OCI-LY7 (cell line): ENCODE results near the gene DPEP3. TPM values are rescaled to one million over a fixed set of nuclear protein-coding genes. Genes with fewer than 3 reads are reported as not detected.

ENCODE experiments used
- BruUV-seq: library from RNA; stranded (reverse); fragments of 400-500 nt; replicated peaks from 2 replicates; lab custom pipeline; 2021; lab: Mats Ljungman, UMichigan
- CTCF ChIA-PET: fragments of 300-600 bp; sonication (Branson Sonifier 250); formaldehyde crosslinking; loops from one replicate; lab custom pipeline; 2022; ENCODE audit warnings: antibody characterized with exemption; ENCODE audit not compliant: unreplicated experiment; lab: Charles Lee
- POLR2A ChIA-PET: fragments of 300-600 bp; sonication (Branson Sonifier 250); formaldehyde crosslinking; loops from one replicate; lab custom pipeline; 2022; ENCODE audit warnings: antibody characterized with exemption; lab: Charles Lee
- DNase-seq: peaks from one replicate; pipeline ENCODE4 v3.0.0-alpha.2; 2015; ENCODE audit warnings: low spot score
- H2AFZ ChIP-seq: fragments of 200-600 bp; sonication (generic), shearing (Covaris generic); 2 replicates; pipeline ENCODE4 v1.6.1; 2014; ENCODE audit warnings: mild to moderate bottlenecking, antibody characterized with exemption, low read length, moderate library complexity
- H3K27ac ChIP-seq: fragments of 200-600 bp; sonication (generic); 2 replicates; pipeline ENCODE4 v1.5.1; 2014; ENCODE audit warnings: mixed run types, low read depth, mild to moderate bottlenecking, moderate library complexity, low read length, inconsistent platforms; ENCODE audit not compliant: poor library complexity, severe bottlenecking
- H3K36me3 ChIP-seq: fragments of 200-600 bp; sonication (generic); 2 replicates; pipeline ENCODE4 v1.6.1; 2014; ENCODE audit warnings: mild to moderate bottlenecking, antibody characterized with exemption, low read length, moderate library complexity, mixed read lengths; ENCODE audit not compliant: insufficient read depth
- H3K4me1 ChIP-seq: fragments of 200-600 bp; sonication (generic); 2 replicates; pipeline ENCODE4 v1.5.1; 2014; ENCODE audit warnings: mild to moderate bottlenecking, low read length; ENCODE audit not compliant: insufficient read depth, poor library complexity, severe bottlenecking
- H3K4me2 ChIP-seq: fragments of 200-600 bp; sonication (generic); 2 replicates; pipeline ENCODE4 v1.6.1; 2014; ENCODE audit warnings: mild to moderate bottlenecking, low read length
- H3K4me3 ChIP-seq: fragments of 200-600 bp; sonication (generic); 2 replicates; pipeline ENCODE4 v1.5.1; 2014; ENCODE audit warnings: mild to moderate bottlenecking, low read depth, low read length; ENCODE audit not compliant: poor library complexity, severe bottlenecking
- H3K79me2 ChIP-seq: fragments of 200-600 bp; sonication (generic); 2 replicates; pipeline ENCODE4 v1.6.1; 2016; ENCODE audit warnings: low read depth, mild to moderate bottlenecking, low read length, moderate library complexity, mixed read lengths; ENCODE audit not compliant: insufficient read depth
- H3K9me2 ChIP-seq: fragments of 200-600 bp; sonication (generic); 2 replicates; pipeline ENCODE4 v1.6.1; 2016; ENCODE audit warnings: mild to moderate bottlenecking, low read length, mixed read lengths; ENCODE audit not compliant: insufficient read depth
- H3K9me3 ChIP-seq: fragments of 200-600 bp; sonication (generic); 2 replicates; pipeline ENCODE4 v1.6.1; 2014; ENCODE audit warnings: mild to moderate bottlenecking, mixed run types, low read length, mixed read lengths
- H4K20me1 ChIP-seq: fragments of 200-600 bp; sonication (generic); 2 replicates; pipeline ENCODE4 v1.6.1; 2014; ENCODE audit warnings: mild to moderate bottlenecking, antibody characterized with exemption, low read length, moderate library complexity, mixed read lengths; ENCODE audit not compliant: insufficient read depth
- EZH2phosphoT487 ChIP-seq: fragments of 200-600 bp; sonication (generic); IDR thresholded peaks from 2 replicates; pipeline ENCODE4 v1.6.1; 2018; ENCODE audit warnings: low read depth, borderline replicate concordance, mild to moderate bottlenecking, mixed run types, antibody characterized with exemption, low read length, moderate library complexity, mixed read lengths
- intact Hi-C: fragments of 100-400 bp; cut with micrococcal nuclease; formaldehyde crosslinking; loops from one replicate; pipeline ENCODE4 v1.10.0; 2022; ENCODE audit not compliant: unreplicated experiment
- total RNA-seq, 2 experiments: library from RNA; depleted of rRNA in 1 of 2; stranded (reverse); fragments of >200 nt in 1 of 2; shearing (Covaris generic) in 1 of 2; gene quantifications; 2 replicates each; pipeline ENCODE4 v1.2.3, GENCODE V29; 2014 to 2022
- TF ChIP-seq, protein P1 (sequence below): fragments of 200-600 bp; sonication (generic); conservative IDR thresholded peaks from 2 replicates; pipeline ENCODE4 v1.5.1; 2014; ENCODE audit warnings: mild to moderate bottlenecking, antibody characterized with exemption, low read length, moderate library complexity, mixed read lengths

DPEP3 gene
- total RNA-seq, 2 experiments from 2014 or later: not detected

DNA sequence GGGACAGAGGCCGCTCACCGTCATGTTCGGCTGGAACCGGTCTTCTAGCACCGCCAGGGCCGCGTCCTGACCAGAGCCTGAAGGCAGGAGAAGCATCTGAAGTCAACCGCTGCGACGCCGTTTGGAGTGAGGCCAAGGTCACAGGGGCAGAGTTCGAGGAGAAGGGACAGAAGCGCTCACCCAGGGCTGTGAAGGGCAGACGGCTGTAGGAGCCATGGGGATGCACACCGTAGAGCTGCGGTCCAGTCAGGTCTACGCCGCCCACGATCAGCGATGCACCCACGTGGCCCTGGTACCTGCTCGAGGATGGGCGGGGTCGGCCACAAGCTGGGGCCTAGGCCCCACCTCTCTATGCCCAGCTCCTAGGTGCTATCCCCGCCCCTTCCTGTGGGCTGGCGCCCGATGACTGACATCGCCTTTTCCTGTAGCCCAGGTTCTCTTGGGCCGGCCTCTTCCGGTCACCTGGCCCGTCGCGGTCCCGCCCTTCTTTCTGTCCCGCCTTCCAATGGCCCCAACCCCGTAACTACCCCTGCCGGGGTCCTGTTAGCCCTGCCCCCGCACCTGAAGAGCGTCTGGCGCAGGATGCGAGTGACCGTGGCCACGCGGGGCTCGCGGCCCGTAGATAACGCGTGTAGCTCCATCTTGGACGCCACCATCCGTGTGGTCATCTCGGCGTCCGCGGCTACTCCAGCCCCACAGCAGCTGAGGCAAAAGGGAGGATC, 44.7 kb downstream of the DPEP3 start:
- BruUV-seq: no TSS peak
- CTCF ChIA-PET: interaction anchor here (0.6 to 1.0 kb wide), 3 partner anchors 8 to 415 kb away, joined by 3 to 4 read pairs (median 3); no protein-coding TSS in a partner anchor
- Histone ChIP-seq H3K79me2 (peaks cover 4% of the 10 kb centered on the region; the same call in 1 of the 2 replicates), H3K27ac (peak overlapping the region; percentile 90), H3K36me3 (peaks cover 32% of the 10 kb centered on the region), H3K9me3 (no peaks in the 10 kb centered on the region), H2AFZ (peak overlapping the region; percentile 48; the same call in 1 of the 2 replicates), H4K20me1 (no peaks in the 10 kb centered on the region), H3K4me1 (peaks cover 31% of the 10 kb centered on the region), H3K4me2 (peak overlapping the region; percentile 90), H3K4me3 (peak overlapping the region; percentile 74), H3K9me2 (no peaks in the 10 kb centered on the region)
- POLR2A ChIA-PET: interaction anchor here (0.6 to 1.2 kb wide), 4 partner anchors 32 to 136 kb away, joined by 3 to 6 read pairs (median 4); partner anchors contain the start of genes RANBP10 and TSNAXIP1
- intact Hi-C loops: loop anchor here (2.0 kb wide), 1 partner anchor 105 kb away; no protein-coding TSS in a partner anchor
- peak; percentile 97 for DNase-seq
- TF ChIP-seq, protein P1, sequence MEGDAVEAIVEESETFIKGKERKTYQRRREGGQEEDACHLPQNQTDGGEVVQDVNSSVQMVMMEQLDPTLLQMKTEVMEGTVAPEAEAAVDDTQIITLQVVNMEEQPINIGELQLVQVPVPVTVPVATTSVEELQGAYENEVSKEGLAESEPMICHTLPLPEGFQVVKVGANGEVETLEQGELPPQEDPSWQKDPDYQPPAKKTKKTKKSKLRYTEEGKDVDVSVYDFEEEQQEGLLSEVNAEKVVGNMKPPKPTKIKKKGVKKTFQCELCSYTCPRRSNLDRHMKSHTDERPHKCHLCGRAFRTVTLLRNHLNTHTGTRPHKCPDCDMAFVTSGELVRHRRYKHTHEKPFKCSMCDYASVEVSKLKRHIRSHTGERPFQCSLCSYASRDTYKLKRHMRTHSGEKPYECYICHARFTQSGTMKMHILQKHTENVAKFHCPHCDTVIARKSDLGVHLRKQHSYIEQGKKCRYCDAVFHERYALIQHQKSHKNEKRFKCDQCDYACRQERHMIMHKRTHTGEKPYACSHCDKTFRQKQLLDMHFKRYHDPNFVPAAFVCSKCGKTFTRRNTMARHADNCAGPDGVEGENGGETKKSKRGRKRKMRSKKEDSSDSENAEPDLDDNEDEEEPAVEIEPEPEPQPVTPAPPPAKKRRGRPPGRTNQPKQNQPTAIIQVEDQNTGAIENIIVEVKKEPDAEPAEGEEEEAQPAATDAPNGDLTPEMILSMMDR: no peak
- TF ChIP-seq EZH2phosphoT487: no peak

DNA sequence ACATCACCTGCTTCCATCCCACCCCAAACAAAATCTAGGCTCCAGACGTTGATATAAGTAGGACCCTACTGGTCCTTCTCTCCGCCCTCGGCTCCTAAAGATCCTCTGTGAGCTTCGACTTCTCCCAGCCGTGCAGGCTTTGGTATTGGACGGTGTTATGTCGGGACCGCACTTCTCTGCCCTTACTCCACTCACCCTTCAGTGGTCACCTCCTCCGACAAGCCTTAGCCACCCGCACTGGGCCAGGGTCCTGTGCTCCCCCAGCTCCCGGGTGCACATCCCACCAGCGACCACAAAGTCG, 45.2 kb downstream of the DPEP3 start:
- intact Hi-C loops: no loop called here
- BruUV-seq: no TSS peak
- CTCF ChIA-PET: interaction anchor here (0.6 to 1.0 kb wide), 2 partner anchors 80 to 414 kb away, joined by 3 to 4 read pairs; no protein-coding TSS in a partner anchor
- Histone ChIP-seq H3K36me3 (peaks cover 33% of the 10 kb centered on the region), H3K4me2 (peak overlapping the region; percentile 90), H3K4me3 (peak overlapping the region; percentile 74), H3K27ac (no peak overlapping the region), H3K9me2 (no peaks in the 10 kb centered on the region), H3K9me3 (no peaks in the 10 kb centered on the region), H3K4me1 (peaks cover 29% of the 10 kb centered on the region), H3K79me2 (peaks cover 4% of the 10 kb centered on the region; the same call in 1 of the 2 replicates), H2AFZ (peak overlapping the region; percentile 13; the same call in 1 of the 2 replicates), H4K20me1 (no peaks in the 10 kb centered on the region)
- POLR2A ChIA-PET: interaction anchor here (1.0 to 1.2 kb wide), 2 partner anchors 129 to 136 kb away, joined by 3 to 5 read pairs; partner anchors contain the start of genes RANBP10 and TSNAXIP1
- DNase-seq: no peak
- TF ChIP-seq, protein P1: no peak
- TF ChIP-seq EZH2phosphoT487: no peak
